ENCODE data around the gene NDUFS4.
"Not testable (repeated sequence)": the region's sequence is repeated elsewhere in the genome, so short reads cannot be mapped to it uniquely, and the experiment has no call there.

Gene NDUFS4

GRCh38 chr5:53671447-53671846 is 111.0 kb downstream of the NDUFS4 start:
- no peak for DNase-seq

DNA sequence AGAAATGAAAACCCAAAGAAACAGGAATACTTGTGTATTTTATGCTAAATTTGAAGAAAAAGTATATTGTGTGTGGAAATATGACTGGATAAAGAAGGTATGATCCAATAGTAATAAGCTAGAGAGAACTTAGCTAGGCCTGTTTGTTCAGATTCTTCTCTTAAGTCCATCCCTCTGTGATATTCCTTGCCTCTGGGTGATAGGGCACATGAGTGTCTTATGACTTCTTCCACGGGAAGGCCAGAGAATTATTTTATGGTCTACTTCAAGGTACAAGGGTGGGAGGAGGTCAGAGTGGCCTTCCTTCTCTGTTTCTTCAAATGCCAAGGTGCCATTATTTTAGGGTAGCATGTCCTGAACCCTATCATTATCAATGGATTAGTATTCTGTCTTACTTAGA is 113.7 kb downstream of the NDUFS4 start:
- DNase-seq: no peak

DNA sequence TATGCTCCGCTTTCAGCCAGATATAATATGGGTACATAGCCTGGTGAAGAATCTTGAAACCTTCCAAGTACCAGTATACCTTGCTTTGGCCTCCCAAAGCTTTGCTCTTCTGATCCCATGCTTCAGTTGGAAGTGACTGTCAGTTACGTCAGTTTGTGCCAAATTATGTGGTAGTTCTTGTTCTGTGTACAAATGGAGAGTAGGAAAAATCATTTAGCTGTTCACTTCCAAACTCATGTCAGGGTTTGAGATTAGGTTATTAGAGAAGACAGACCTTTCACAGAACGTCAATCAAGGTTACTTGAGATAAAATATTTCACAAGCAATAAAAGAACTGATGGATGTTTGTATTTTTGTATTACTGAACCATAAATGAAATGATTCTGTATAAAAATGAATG is 117.2 kb downstream of the NDUFS4 start:
- no peak for DNase-seq

GRCh38 chr5:53678981-53679660 is 118.7 kb downstream of the NDUFS4 start:
- no peak for DNase-seq

GRCh38 chr5:53681079-53681478 is 120.6 kb downstream of the NDUFS4 start:
- no peak for DNase-seq

GRCh38 chr5:53691014-53691413 is 130.6 kb downstream of the NDUFS4 start:
- DNase-seq: no peak

DNA sequence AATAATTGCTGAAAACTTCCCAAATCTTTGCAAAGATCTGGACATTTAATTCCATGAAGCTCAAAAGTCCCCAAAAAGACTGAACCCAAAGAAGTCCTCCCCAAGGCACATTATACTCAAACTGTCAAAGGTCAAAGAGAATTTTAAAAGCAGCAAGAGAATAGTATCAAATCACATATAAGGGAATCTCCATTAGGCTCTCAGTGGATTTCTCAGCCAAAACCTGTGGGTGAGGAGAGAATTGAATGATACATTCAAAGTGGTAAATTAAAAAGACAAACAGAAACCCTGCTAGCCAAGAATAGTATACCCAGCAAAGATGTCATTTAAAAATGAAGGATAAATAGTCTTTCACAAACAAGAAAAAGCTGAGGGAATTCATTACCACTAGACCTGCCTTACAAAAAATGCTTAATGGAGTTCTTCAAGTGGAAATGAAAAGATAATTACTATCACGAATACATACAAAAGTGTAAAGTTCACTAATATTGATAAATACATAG is 134.1 kb downstream of the NDUFS4 start:
- no peak for DNase-seq

DNA sequence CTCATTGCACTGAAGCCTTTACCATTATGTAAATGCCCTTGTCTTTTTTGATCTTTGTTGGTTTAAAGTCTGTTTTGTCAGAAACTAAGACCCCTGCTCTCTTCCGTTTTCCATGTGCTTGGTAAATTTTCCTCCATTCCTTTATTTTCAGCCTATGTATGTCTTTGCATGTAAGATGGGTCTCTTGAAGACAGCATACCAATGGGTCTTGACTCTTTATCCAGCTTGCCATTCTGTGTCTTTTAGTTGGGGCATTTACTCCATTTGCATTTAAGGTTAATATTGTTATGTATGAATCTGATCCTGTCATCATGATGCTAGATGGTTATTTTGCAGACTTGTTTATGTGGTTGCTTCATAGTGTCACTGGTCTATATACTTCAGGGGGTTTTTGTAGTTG is 150.0 kb downstream of the NDUFS4 start:
- DNase-seq: not testable (repeated sequence)

DNA sequence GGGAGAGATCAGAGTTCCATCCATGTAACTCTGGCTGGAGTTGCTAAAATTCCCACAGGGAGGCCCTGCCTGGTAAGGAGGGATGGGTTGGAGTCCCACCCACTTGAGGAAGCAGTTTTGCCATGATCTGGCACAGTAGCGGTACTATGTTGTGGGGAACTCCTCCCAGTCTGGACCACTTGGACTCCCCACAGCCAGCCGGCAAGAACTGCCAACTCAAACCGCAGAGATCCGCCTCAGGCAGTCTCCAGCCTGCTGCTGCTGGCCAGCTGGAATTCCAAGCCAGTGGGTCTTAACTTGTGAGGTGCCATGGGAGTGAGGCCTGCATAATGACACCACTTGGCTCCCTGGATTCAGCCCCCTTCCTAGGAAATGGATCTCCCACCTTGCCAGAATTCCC is 151.9 kb downstream of the NDUFS4 start:
- DNase-seq: no peak

GRCh38 chr5:53713978-53714666 is 153.7 kb downstream of the NDUFS4 start:
- DNase-seq: no peak

DNA sequence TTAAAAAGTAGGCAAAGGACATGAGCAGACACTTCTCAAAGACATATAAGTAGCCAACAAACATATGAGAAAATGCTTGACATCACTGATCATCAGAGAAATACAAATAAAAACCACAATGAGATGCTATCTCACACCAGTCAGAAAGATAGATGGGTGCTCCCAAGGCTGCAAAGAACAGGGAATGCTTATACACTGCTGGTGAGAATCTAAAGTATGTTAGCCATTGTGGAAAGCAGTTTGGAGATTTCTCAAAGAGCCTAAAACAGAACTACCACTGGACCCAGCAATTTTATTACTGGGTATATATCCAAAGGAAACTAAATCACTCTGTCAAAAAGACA is 154.2 kb downstream of the NDUFS4 start:
- no peak for DNase-seq

DNA sequence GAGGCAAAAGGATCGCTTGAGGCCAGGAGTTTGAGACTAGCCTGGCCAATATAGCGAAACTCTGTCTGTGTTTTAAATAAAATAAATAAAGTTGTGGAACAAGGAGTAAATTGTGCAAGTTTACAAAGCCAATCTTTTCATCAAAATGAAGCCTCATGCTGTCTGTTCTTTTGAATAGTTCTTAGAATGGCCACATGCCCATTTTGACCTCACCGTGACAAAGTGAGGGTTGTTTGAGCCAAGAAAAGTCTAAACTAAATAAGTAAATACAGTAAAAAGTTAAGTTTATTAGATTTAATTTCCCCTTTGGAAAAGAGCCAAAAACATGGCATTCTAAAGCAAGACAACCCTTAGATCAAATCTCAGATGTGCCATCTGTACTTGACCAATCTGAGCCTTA is 165.7 kb downstream of the NDUFS4 start:
- no peak for DNase-seq

GRCh38 chr5:53730943-53731342 is 170.5 kb downstream of the NDUFS4 start:
- DNase-seq: no peak
